GM10847 (cell line): Measurements from ENCODE around the gene CETN1.

Experiments
- POLR2A ChIP-seq: IDR thresholded peaks from 2 replicates; pipeline ENCODE4 v1.6.1; 2011; ENCODE audit not compliant: insufficient read length; ENCODE audit errors: extremely low read depth

CETN1 gene

DNA sequence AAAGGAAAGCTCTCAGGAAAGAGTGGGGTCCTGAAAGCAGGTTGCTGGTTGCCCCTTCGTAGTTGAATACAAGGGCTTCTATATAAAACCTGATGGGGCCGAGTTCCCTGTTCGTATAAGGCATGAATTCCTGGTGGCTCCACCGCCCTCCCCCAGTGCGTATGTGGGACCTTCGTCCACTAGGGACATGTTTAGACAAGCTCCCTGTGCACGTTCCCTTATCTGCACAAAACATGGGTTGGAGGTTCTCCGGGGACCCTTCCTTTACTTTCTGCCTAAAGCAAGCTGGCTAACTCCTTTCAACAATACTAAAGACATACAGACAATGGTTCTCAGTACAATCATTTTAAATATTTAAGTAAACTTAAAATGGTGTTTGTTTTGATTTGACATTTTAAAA lies 24.6 kb downstream of the CETN1 start:
- TF ChIP-seq POLR2A: no peak

DNA sequence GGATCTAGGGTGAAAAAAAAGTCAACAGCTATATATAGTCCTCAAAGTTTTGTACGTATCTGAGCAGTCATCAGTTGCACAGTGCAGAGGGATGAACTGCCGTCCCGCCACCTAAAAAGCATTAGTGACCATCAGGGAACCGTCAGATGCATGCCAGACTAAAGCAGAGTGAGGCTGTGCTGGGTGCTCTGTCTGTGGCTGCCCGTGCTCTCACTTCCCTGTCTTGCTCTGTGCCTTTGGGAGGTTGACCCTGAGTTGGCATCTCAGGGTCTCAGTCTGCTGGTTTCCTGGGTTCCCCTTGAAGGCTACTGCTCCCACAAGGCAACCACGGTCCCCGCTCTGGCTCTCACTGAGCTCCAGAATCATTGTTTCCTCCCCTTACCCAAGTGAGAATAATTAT lies 27.8 kb downstream of the CETN1 start:
- no peak for TF ChIP-seq POLR2A

DNA sequence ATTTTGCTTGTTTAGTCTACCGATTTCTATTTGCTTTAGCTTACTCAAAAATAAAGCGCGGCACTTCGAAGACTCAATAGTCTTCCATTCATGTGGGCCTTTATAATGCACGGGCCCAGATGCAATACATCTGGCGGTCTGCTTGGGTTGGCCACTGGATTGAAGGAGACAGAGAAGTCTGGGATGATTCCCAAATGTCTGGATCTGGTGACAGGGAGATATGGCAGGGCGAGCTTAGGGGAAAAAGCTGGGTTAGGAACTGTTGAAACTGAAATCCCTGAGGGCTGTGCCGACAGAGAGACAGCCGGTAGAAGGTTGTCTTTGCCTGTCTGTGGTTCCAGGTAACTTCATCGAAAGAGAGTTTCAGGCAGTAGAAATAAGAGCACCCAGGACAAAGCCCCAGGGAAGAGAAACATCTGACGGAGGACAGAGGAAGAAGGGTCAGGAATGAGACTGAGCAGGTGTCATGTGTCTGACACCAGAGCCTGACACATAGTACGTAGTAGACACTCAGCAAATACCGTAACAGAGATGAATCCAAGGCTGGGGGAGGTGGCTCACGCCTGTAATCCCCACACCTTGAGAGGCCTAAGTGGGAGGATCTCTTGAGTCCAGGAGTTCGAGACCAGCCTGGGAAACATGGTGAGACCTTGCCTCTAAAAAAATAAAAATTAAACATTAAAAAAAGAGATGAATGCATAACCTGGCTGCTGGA lies 30.2 kb downstream of the CETN1 start:
- TF ChIP-seq POLR2A: no peak

DNA sequence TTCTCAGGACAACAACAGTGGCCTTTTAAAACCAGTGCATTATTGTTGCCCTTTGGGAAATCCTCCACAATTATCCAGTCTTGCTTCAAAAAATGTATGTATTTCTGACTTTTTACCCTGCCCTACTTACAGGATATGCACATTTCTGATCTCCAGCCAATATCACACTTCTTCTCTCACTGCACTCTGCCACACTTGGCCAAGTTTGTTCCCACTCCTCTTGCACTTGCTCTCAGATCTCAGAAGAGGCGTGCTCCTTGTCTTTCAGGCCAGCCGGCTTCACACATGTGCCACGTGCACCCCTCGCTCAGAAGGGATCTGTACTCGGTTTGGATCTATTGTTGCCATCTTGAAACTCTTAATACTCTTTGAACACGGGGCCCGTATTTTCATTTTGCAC lies 32.0 kb downstream of the CETN1 start:
- no peak for TF ChIP-seq POLR2A

DNA sequence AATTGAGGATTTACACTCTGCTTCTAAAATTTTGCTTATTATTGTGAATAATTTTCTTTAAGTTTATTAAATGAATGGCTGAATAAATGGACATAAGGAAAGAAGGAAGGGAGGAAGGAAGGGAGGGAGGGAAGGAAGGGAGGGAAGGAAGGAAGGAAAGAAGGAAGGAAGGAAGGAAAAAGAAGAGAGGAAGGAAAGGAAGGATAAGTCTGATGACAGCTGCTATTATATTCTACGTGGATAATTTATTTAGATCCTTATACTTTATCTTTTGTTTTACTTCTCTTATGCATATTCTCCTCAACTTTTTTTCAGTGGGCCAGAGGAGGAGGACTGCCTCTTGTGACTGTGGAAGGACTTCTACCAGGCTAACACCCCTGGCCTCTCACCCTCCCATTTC lies 34.0 kb downstream of the CETN1 start:
- no peak for TF ChIP-seq POLR2A

DNA sequence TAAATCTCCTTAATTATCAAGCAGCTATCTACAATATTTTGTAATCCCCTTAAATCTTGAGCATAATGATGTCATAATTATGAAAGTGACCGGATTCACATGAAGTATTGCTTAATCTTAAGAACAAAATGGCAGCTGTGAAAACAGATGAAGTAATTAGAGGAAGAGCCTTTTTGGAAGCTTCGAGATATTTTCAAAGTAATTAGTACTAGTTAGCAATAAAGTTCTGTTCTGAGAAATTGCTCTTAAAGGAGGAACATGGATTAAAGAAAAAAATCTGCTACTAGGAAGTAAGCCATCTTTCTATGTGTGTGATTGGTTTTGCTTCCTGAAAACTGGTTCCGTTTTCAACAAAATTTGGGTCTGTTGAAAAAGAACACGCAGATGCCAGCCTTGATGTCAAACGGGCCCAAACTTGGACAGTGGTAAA lies 34.9 kb downstream of the CETN1 start:
- TF ChIP-seq POLR2A: no peak

DNA sequence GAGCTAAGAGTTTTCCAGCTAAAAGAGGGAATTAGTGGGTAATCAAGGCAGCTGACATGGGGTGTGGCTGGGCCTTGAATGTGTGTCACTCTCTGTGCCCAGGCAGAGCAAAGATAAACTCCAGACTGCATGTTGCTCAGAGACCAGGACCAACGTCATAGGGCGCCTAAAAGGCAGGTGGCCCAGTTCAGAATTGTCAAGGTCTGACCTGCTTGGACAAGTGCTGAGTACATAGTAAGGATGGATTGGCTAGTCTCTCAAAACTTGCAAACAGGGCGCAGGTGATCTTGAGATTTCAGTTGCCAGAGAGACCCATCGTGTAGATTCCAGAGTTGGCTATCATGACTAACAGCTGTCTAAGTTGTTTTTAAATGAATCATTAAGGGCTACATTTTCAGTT lies 35.6 kb downstream of the CETN1 start:
- no peak for TF ChIP-seq POLR2A

DNA sequence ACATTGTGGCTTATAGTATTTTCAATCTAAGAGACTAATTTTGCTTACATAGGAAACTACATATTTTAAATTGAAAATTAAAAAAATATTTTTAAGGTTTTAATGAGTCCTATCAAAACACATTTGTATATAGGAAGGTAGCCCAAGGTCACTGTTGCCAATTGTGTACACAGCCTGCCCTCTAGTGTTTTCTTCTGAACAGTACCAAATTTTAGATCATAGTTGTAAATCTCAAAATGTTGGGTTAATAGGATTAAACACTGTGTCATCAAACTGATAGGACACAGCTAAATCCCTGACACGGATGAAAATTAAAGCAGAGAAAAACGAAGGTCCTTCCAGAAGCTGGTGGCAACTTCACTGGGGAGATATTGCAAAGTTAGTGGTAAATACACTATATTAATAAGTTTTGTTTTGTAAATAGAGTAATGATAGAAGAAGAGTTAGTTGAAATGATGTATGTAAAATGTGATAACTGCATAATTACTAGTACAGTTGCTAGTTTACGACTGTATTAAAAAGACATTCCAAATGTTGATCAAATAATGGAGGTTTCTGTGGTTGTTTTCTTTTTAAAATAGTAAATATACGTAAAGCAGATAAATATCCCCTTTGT lies 36.3 kb downstream of the CETN1 start:
- TF ChIP-seq POLR2A: no peak

DNA sequence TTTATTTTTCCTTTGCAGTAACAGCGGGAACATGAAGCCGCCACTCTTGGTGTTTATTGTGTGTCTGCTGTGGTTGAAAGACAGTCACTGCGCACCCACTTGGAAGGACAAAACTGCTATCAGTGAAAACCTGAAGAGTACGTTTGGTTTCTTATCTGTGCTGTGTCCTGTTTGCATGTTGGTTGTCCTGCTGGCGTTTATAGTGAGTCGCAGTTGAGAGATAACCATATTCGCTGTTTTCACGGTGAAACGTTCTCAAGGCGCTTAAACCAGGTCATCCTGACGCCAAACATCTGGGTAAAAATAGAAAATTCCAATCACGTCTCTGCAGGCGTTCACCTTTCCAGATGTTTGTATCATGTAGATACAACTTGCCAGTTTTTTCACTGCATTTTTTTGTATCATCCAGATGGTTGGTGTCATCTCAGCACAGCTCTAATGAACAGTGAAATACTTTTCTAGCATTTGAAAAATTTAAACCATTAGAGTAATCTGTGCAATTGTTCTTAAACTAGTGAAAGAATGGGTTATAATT lies 37.9 kb downstream of the CETN1 start:
- TF ChIP-seq POLR2A: no peak

DNA sequence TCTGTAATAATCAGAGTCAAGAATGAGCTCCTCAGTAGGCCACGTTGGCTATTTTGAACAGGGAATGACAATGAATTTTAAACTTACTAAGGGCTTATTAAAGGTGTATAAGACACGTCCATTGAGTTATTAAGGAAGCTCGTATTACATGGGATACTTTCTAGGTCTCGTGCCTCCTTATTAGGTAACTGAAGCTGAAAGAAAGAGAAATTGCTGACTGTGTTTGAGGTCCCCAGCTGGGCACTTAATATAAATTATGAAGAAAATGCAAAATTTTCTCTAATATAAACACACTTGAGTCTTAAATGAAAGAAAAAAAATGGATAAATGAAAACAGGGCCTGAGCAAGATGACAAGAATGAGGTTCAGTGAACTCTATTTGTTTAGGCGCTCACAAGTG lies 38.4 kb downstream of the CETN1 start:
- no peak for TF ChIP-seq POLR2A

DNA sequence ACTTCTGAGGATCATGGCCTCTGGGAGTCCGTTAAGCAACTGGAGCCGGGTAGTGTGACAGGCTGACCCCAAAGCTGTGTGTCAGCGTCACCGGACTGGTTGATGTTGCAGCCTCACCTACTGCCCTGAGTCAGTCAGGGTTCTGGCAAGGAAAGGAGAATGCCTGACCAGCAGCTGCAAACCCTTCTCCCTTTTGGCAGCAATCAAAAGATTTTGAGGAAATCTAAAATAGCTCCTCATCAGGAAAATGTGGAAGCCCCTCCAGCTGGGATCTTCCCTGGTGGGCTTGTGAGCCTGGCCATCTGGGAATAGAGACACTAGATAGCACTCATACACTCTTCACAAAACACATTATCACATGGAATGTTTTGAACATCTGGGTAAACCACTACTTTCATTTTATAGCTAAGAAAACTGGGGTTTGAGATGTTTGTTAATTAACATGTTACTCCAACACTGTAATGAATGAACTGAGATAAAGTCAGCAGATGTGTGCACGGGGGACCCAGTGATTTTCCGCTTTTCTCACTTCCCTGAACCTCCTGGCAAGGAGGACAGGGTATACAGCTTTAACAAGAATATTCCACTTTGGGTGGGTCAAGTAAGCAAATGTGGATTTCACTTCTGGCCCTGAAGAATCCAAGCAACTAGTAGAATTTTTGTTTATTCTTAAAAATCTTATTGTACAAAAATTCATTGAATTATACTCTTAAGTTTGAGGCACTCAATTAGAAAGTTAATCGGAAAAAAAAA lies 41.3 kb downstream of the CETN1 start:
- TF ChIP-seq POLR2A: no peak

DNA sequence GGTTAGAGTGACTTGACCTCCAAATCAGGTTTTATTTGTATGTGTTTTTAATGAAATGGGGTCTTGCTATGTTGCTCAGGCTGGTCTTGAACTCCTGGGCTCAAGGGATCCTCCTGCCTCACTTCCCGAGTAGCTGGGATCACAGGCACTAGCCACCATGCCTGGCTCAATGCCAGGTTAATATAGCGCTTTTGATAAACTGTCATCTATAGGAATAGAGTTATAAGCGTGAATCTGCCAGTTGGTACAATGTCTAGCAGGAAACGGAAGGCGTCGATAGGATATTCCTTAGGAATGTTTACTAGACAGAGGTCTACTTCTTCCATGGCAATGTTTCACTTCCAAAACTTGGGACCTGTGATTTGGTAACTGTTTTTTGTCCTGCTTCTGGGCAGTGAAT lies 42.1 kb downstream of the CETN1 start:
- no peak for TF ChIP-seq POLR2A

DNA sequence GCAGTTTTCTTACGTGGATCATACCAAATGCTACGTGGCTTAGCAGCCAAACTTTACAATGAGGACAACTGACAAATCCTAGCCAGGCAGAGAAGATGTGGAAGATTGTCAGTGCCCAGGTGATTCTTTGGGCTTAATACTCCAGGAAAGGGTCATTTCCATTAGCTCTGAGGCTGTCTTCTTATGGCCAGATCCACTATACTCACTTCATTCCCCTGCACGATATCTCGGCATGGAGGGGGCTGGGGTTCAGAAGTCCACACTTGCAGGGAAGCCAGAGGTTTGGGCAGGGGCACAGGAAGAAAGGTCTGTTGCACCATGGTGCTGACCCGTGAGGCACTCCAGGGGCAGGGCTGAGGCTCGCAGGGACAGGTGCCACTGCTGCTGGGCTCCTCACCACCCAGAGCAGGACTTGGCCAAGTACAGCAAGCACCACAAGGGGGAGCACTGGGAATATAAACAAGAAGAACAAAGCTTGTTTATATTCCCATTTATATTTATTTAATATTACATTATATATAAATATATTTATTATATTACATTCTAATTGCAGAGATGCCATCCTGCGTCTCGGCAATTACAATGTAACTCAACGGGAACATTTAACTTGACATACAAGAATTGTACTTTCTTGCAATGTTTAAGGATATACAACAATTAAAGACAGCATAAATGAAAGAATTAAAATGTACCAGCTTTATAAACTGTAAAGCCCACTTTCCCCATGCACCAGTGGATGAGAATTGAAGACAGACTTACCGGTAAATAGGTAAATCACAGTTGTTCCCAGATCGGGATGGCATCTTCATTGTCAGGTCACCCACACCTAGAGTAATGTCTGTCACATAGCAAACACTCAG lies 43.8 kb downstream of the CETN1 start:
- TF ChIP-seq POLR2A: no peak

DNA sequence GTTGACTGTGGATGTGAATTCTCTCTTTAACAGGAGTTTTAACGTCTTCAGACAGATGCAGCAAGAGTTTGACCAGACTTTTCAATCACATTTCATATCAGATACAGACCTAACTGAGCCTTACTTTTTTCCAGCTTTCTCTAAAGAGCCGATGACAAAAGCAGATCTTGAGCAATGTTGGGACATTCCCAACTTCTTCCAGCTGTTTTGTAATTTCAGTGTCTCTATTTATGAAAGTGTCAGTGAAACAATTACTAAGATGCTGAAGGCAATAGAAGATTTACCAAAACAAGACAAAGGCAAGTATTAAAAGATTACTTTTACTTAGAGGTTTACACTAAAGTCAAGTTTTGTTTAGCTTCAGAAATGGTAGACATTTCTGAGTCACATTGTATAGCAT lies 47.1 kb downstream of the CETN1 start:
- no peak for TF ChIP-seq POLR2A

DNA sequence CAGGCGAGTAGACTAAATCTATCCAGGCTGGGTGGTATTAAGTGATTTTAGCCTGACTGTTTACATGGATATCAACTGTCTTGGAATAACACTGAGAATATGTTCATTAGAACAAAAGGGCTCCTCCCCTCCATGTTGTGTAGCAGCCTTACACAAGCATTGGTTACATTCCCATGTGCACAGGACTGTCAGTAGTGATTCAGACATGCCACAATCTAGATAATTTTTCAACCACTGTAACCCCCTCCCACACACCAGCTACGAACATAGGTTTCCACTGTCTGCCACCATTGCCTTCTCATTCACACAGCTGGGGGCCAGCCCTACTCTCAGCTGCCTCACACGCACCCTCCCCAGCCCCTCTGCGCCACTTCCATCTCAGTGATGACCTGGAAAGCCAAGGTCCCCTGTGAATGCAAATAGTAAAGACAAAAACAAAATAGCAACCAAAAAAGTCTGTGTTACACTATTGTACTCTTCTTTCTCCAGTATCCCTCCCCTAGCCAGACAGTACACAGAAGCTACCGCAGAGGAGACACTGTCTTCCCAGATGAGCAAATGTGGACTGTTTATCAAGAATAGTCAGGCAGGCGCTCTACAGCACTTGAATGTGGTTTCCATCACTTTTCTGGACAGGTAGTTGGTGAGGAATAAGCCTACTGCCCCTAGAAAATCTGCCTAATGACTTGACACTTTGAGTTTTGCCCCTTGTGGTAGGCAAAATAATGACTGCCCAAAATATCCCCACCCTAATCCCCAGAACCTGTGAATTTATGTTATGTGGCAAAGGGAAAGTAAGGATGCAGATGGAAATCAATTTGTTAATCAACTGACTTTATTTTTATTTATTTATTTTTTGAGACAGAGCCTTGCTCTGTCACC lies 49.3 kb downstream of the CETN1 start:
- no peak for TF ChIP-seq POLR2A

DNA sequence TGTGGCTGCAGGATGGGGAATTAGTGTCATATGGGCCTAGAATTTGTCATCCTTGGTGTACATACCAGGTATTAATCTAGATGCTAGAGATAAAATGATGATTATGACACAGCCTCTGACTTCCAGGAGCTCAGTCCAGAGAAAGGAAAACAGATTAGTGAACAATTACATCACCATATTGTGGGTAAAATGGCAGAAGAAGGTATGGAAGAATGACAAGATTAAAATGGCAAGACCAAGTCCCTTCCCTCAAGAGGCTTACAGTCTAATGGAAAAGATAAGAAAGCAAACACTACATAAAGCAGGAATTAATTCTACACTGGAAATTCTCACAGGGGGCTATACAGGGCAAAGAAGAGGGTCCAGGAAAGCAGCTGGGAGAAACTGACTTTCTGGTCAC lies 51.4 kb downstream of the CETN1 start:
- no peak for TF ChIP-seq POLR2A
